Measurements from ENCODE around the gene TRIM7.

- TF ChIP-seq CTCF (conservative IDR thresholded peaks at IDR 0.05) = no peak
- no peak for TF ChIP-seq ZFX (IDR thresholded peaks at IDR 0.05)
These were observed 51.2 kb downstream of the TRIM7 start for GRCh38 chr5:181153814-181154213.

Measured in C4-2B (cell line).